HUES48 (cell line): ENCODE results near the gene PRKAR1B.
A peak's percentile ranks its signal among the peaks of the same experiment; 100 is the strongest.

Source experiments
- H3K27ac ChIP-seq: one replicate; pipeline ENCODE4 v1.7.0; 2013; ENCODE audit warnings: low read depth, low read length, inconsistent platforms
- H3K27me3 ChIP-seq: 2 replicates; pipeline ENCODE4 v1.6.1; 2013; ENCODE audit warnings: mild to moderate bottlenecking, low read length; ENCODE audit not compliant: control insufficient read depth, insufficient read depth
- H3K36me3 ChIP-seq: 2 replicates; pipeline ENCODE4 v1.6.1; 2013; ENCODE audit warnings: low read length; ENCODE audit not compliant: control insufficient read depth, insufficient read depth
- H3K4me1 ChIP-seq: 2 replicates; pipeline ENCODE4 v1.6.1; 2013; ENCODE audit warnings: mild to moderate bottlenecking, low read length; ENCODE audit not compliant: control insufficient read depth, insufficient read depth
- H3K4me3 ChIP-seq: 2 replicates; pipeline ENCODE4 v1.5.1; 2013; ENCODE audit warnings: mild to moderate bottlenecking, low read depth, low read length
- H3K9ac ChIP-seq: 2 replicates; pipeline ENCODE4 v1.6.1; 2013; ENCODE audit warnings: mild to moderate bottlenecking, low read depth, low read length, moderate library complexity
- H3K9me3 ChIP-seq: 2 replicates; pipeline ENCODE4 v1.6.1; 2013; ENCODE audit warnings: low read length; ENCODE audit not compliant: control insufficient read depth, insufficient read depth

PRKAR1B gene

DNA sequence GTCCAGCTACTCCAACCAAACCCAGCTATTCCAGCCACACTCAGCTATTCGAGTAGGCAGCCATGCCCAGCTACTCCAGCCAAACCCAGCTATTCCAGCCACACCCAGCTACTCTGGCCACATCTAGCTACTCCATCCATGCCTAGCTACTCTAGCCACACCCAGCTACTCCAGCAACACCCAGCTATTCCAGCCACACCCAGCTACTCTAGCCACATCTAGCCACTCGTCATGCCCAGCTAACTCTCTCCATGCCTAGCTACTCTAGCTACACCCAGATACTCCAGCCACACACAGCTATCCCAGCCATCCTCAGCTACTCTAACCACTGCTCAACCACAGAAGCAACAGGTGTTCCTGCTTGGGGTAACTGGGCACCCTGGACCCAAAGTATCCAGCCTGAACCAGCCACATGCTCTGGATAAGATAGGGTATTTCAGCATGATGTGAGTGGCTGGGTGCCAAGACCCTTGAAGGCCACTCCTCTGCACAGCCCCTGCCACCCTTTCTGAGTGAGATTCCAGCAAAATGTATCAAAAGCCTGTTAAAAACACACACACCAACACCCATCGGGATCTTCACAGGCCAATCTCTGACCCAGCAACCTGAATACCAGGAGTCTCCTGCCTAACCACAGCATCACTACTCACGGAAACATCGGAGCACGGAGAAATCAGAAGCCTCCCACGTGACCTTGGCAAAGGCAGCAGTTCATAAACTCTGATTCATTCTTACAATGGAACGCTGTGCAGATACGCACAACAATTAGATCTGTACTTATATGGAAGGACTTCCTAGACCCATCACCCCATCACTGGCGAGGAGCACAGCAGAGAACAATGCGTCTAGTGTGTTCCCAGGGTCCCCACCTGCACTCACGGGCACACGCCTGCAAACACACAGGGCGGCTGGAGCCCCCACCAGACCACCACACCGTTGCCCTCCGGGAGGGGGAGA is 52.3 kb downstream of the PRKAR1B start:
- Histone ChIP-seq H3K27me3 (no peaks in the 10 kb centered on the region), H3K4me3 (no peak overlapping the region), H3K9me3 (no peaks in the 10 kb centered on the region), H3K36me3 (peaks cover 49% of the 10 kb centered on the region), H3K4me1 (no peaks in the 10 kb centered on the region), H3K27ac (no peak overlapping the region), H3K9ac (no peak overlapping the region)

GRCh38 chr7:673681-674453 is 53.2 kb downstream of the PRKAR1B start:
- Histone ChIP-seq H3K9me3 (no peaks in the 10 kb centered on the region), H3K27me3 (no peaks in the 10 kb centered on the region), H3K4me1 (no peaks in the 10 kb centered on the region), H3K4me3 (no peak overlapping the region), H3K27ac (no peak overlapping the region), H3K9ac (no peak overlapping the region), H3K36me3 (peaks cover 40% of the 10 kb centered on the region)

- Histone ChIP-seq H3K4me3 (no peak overlapping the region), H3K9ac (no peak overlapping the region), H3K27ac (no peak overlapping the region), H3K4me1 (no peaks in the 10 kb centered on the region), H3K27me3 (no peaks in the 10 kb centered on the region), H3K36me3 (peaks cover 36% of the 10 kb centered on the region), H3K9me3 (no peaks in the 10 kb centered on the region)
Measured at GRCh38 chr7:672891-673290, 54.2 kb downstream of the PRKAR1B start.

GRCh38 chr7:671415-672042 is 55.6 kb downstream of the PRKAR1B start:
- Histone ChIP-seq H3K27me3 (no peaks in the 10 kb centered on the region), H3K36me3 (peaks cover 31% of the 10 kb centered on the region)

DNA sequence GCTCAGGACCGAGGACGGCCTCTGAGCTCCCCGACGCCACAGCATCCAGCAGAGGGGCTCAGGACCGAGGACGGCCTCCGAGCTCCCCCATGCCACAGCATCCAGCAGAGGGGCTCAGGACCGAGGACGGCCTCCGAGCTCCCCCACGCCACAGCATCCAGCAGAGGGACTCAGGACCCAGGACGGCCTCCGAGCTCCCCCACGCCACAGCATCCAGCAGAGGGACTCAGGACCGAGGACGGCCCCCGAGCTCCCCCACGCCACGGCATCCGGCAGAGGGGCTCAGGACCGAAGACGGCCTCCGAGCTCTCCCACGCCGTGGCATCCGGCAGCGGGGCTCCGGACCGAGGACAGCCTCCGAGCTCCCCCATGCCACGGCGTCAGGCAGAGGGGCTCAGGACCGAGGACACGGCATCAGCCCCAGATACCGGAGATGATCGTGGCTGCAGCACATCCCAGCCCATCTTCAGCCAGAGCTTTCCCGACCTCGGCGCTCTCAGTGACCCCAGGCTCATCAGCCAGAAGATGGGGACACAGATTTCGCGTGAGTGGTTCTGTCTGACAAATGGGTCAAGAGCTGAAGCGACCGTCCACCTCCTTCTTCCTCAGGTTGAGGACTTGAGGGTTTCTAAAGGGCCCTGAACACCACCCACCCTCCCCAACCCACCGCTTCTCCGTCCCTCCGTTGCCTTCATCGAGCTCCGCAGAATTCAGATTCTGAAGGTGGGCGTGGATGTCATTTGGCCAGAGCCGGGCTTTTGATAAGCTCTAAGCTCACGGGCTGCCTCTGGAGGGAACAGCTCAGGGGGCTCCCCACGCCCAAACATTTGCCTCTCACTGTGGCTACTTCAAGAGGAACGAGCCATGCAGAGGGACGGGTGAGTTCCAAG is 56.3 kb downstream of the PRKAR1B start:
- Histone ChIP-seq H3K4me1 (peaks cover 7% of the 10 kb centered on the region), H3K4me3 (no peak overlapping the region), H3K27ac (no peak overlapping the region), H3K27me3 (no peaks in the 10 kb centered on the region), H3K9me3 (no peaks in the 10 kb centered on the region), H3K9ac (no peak overlapping the region), H3K36me3 (peaks cover 23% of the 10 kb centered on the region)

More at GRCh38 chr7:671415-672042, 55.6 kb downstream of the PRKAR1B start:
- Histone ChIP-seq H3K9me3 (no peaks in the 10 kb centered on the region), H3K4me3 (no peak overlapping the region), H3K4me1 (no peaks in the 10 kb centered on the region), H3K9ac (no peak overlapping the region), H3K27ac (no peak overlapping the region)

DNA sequence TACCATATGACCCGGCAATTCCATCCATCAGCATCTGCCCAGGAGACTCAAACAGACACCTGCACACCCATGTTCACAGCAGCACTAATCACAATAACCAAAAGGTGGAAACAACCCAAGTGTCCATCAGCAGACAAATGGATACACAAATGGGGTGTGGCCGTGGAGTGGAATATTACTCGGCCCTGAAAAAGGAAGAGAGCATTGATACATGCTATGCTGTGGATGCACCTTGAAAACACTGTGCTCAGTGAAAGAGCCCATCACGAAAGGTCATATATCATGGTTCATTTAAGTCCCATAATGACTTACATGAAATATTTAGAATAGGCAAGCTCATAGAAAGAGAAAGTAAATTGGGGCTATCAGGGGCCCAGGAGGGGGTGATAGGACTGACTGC is 58.1 kb downstream of the PRKAR1B start:
- H3K9me3 ChIP-seq = no peaks in the 10 kb centered on the region
- H3K9ac ChIP-seq = no peak overlapping the region
- peaks cover 16% of the 10 kb centered on the region for H3K4me1 ChIP-seq
- no peak overlapping the region for H3K4me3 ChIP-seq
- H3K27me3 ChIP-seq = no peaks in the 10 kb centered on the region
- H3K27ac ChIP-seq = no peak overlapping the region
- H3K36me3 ChIP-seq = peaks cover 15% of the 10 kb centered on the region

- Histone ChIP-seq H3K9ac (no peak overlapping the region), H3K9me3 (no peaks in the 10 kb centered on the region), H3K27me3 (no peaks in the 10 kb centered on the region), H3K36me3 (peaks cover 11% of the 10 kb centered on the region), H3K4me1 (peaks cover 16% of the 10 kb centered on the region), H3K27ac (no peak overlapping the region), H3K4me3 (no peak overlapping the region)
Measured at GRCh38 chr7:668139-668931, 58.7 kb downstream of the PRKAR1B start.

GRCh38 chr7:666454-667292 is 60.4 kb downstream of the PRKAR1B start:
- H3K36me3 ChIP-seq = peaks cover 8% of the 10 kb centered on the region
- no peaks in the 10 kb centered on the region for H3K9me3 ChIP-seq
- H3K27ac ChIP-seq = peak overlapping the region; percentile 89

DNA sequence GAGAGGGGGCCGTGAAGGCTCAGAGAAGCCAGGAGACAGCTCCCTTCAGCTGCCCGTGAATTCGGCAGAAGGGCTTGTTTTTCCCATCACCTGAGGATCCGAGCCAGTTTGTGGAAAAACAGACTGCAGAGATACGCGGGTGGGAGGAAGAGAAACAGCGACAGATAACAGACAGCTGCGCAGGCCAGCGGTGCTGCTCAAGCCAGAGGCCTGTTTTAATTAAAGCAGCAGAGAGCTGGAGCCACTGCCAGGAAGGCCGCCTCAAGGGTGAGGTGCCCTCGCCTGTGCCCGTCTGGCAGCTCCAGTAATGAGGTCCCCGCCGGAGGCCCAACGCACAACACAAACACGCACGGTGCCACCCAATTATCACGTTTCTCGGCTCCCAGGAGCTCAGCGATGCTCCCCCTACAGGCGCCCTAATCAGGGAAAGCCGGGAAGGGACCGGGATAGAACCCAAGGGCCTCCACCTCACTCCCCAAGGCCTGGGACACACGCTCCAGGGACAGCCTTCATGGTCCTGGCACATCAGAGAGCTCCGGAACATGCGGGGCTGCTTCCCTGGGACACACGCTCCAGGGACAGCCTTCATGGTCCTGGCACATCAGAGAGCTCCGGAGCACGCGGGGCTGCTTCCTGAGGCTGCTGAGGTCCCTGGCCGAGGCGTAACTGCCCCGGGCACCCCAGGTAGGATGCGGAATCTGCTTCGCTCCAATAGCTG is 61.2 kb downstream of the PRKAR1B start:
- no peaks in the 10 kb centered on the region for H3K27me3 ChIP-seq
- H3K27ac ChIP-seq = peak overlapping the region; percentile 89
- peaks cover 16% of the 10 kb centered on the region for H3K4me1 ChIP-seq
- H3K36me3 ChIP-seq = peaks cover 8% of the 10 kb centered on the region
- H3K9me3 ChIP-seq = no peaks in the 10 kb centered on the region
- H3K4me3 ChIP-seq = no peak overlapping the region
- no peak overlapping the region for H3K9ac ChIP-seq

More at GRCh38 chr7:666454-667292, 60.4 kb downstream of the PRKAR1B start:
- Histone ChIP-seq H3K4me3 (no peak overlapping the region), H3K4me1 (peaks cover 16% of the 10 kb centered on the region), H3K27me3 (no peaks in the 10 kb centered on the region), H3K9ac (no peak overlapping the region)
